Upper lobe of left lung (tissue), 6 donors: ENCODE results near the gene PLA2G5. TPM values are rescaled to one million over a fixed set of nuclear protein-coding genes. Genes with fewer than 3 reads are reported as not detected.

ENCODE experiments used
- ATAC-seq, 2 donors: fragments of 200-7000 bp; cut with Tn5 transposase; one replicate each; pipeline ENCODE4 v1.9.1; 2022; ENCODE audit warnings: mild to moderate bottlenecking in 2 of 2, moderate library complexity in 2 of 2; ENCODE audit not compliant: low FRiP score in 2 of 2
- DNase-seq, 2 donors: peaks; one replicate each; pipeline ENCODE4 v3.0.0-alpha.2; 2019 to 2020
- H3K27ac ChIP-seq, 4 donors: fragments of 200-600 bp; sonication (generic); one replicate each; pipeline ENCODE4 v1.5.1; 2016 to 2019
- H3K27me3 ChIP-seq, 4 donors: fragments of 200-600 bp; sonication (generic); one replicate each; pipeline ENCODE4 v1.5.1; 2017 to 2019
- H3K36me3 ChIP-seq, 4 donors: fragments of 200-600 bp; sonication (generic); one replicate each; pipeline ENCODE4 v1.5.1; 2016 to 2019
- H3K4me1 ChIP-seq, 4 donors: fragments of 200-600 bp; sonication (generic); one replicate each; pipeline ENCODE4 v1.5.1; 2018 to 2019
- H3K4me3 ChIP-seq, 4 donors: fragments of 200-600 bp; sonication (generic); one replicate each; pipeline ENCODE4 v1.5.1; 2017 to 2019; ENCODE audit warnings: mild to moderate bottlenecking in 2 of 4, moderate library complexity in 1 of 4
- H3K9me3 ChIP-seq, 4 donors: fragments of 200-600 bp; sonication (generic); one replicate each; pipeline ENCODE4 v1.5.1; 2018 to 2019
- CTCF ChIP-seq, 6 experiments: fragments of 450-650 bp in 4 of 6; fragments of 200-600 bp in 2 of 6; sonication (generic) in 2 of 6; IDR thresholded peaks; one replicate each; pipeline ENCODE4 v1.5.1; 2016 to 2019; ENCODE audit warnings: antibody characterized with exemption in 6 of 6
- EP300 ChIP-seq, 4 donors: sonication (generic); formaldehyde crosslinking; IDR thresholded peaks; one replicate each; pipeline ENCODE4 v1.5.1; 2017; ENCODE audit warnings: antibody characterized with exemption in 4 of 4, control low read depth in 2 of 4
- POLR2A ChIP-seq, 4 donors: fragments of 450-650 bp; IDR thresholded peaks; one replicate each; pipeline ENCODE4 v1.5.1; 2016 to 2017; ENCODE audit warnings: antibody characterized with exemption in 4 of 4, mild to moderate bottlenecking in 2 of 4
- POLR2AphosphoS5 ChIP-seq, 2 donors: sonication (generic); formaldehyde crosslinking; IDR thresholded peaks; one replicate each; pipeline ENCODE4 v1.5.1; 2017; ENCODE audit warnings: antibody characterized with exemption in 2 of 2
- WGBS, 2 donors: methylation state at CpG; one replicate each; pipeline ENCODE4 v1.1.5; 2017 to 2018; 5-methylcytosine and 5-hydroxymethylcytosine counted together
- total RNA-seq, 6 donors: library from RNA; depleted of rRNA in 4 of 6; stranded (reverse); fragments of >200 nt in 4 of 6; gene quantifications; one replicate each; pipeline versions ENCODE4 v1.1.0 to v1.2.1, GENCODE V29; 2016 to 2021
- donor health status: DM: no; HTN: no; CAD: no; lungs with moderate emphysema.
- donor health status: DM: no; HTN: yes; CAD: no; lungs with severe emphysema.

Gene PLA2G5
- total RNA-seq, 6 donors from 2014 or later: 1.4 to 5.1 (median 3.1) TPM; not detected in 1

GRCh38 chr1:20139776-20140612, 70.0 kb downstream of the PLA2G5 start:
- no peak overlapping the region for H3K27ac ChIP-seq
- DNase-seq (no peak), ATAC-seq (no peak)
- H3K4me3 ChIP-seq: no peak overlapping the region
- no peaks in the 10 kb centered on the region for H3K4me1 ChIP-seq
- no peaks in the 10 kb centered on the region for H3K9me3 ChIP-seq
- no peaks in the 10 kb centered on the region for H3K27me3 ChIP-seq
- 74 to 82% methylated on average over 5 to 13 of the region's 13 CpGs for WGBS, 2 donors
- TF ChIP-seq EP300 (IDR thresholded peaks at IDR 0.05): no peak
- no peak for TF ChIP-seq POLR2A (IDR thresholded peaks at IDR 0.05)
- TF ChIP-seq CTCF (IDR thresholded peaks at IDR 0.05): no peak
- no peak for TF ChIP-seq POLR2AphosphoS5 (IDR thresholded peaks at IDR 0.05)
- H3K36me3 ChIP-seq: no peaks in the 10 kb centered on the region

- DNase-seq: no peak
- no peak overlapping the region for H3K4me3 ChIP-seq
- TF ChIP-seq CTCF (IDR thresholded peaks at IDR 0.05) (no peak), POLR2AphosphoS5 (IDR thresholded peaks at IDR 0.05) (no peak), EP300 (IDR thresholded peaks at IDR 0.05) (no peak), POLR2A (IDR thresholded peaks at IDR 0.05) (no peak)
- no peaks in the 10 kb centered on the region for H3K9me3 ChIP-seq
- no peak for ATAC-seq
- no peaks in the 10 kb centered on the region for H3K27me3 ChIP-seq
- no peaks in the 10 kb centered on the region for H3K36me3 ChIP-seq
- no peaks in the 10 kb centered on the region for H3K4me1 ChIP-seq
- 90 to 93% methylated on average over 9 of the region's 9 CpGs for WGBS, 2 donors
- no peak overlapping the region for H3K27ac ChIP-seq
These were observed 71.0 kb downstream of the PLA2G5 start for GRCh38 chr1:20141001-20141400.

- H3K27ac ChIP-seq: no peak overlapping the region
- no peaks in the 10 kb centered on the region for H3K27me3 ChIP-seq
- no peaks in the 10 kb centered on the region for H3K9me3 ChIP-seq
- H3K36me3 ChIP-seq: no peaks in the 10 kb centered on the region
- no peak for DNase-seq
- no peak overlapping the region for H3K4me3 ChIP-seq
- no peak for ATAC-seq
- TF ChIP-seq EP300 (IDR thresholded peaks at IDR 0.05) (no peak), POLR2AphosphoS5 (IDR thresholded peaks at IDR 0.05) (no peak), CTCF (IDR thresholded peaks at IDR 0.05) (no peak)
- no peaks in the 10 kb centered on the region for H3K4me1 ChIP-seq
- WGBS, 2 donors: 81 to 91% methylated on average over 5 to 7 of the region's 7 CpGs
These were observed 71.5 kb downstream of the PLA2G5 start for GRCh38 chr1:20141466-20141865.

Other genes with a start within 250 kb of the PLA2G5 start
- 1 to 10 TPM; 3.1 to 8.6 (median 6.9) TPM for gene OTUD3, start 187.8 kb upstream of the PLA2G5 start, total RNA-seq
- not detected for gene PLA2G2E, start 146.6 kb upstream of the PLA2G5 start, total RNA-seq
- gene PLA2G2A, start 90.6 kb upstream of the PLA2G5 start, total RNA-seq: 100 to 1,000 TPM in 1 of 6 donors, 10 to 100 TPM in 2, 1 to 10 TPM in 1, under 1 TPM in 1, not detected in 1; 0.76 to 136 (median 14.9) TPM
- gene PLA2G2D, start 49.3 kb downstream of the PLA2G5 start, total RNA-seq: under 1 TPM in 2 of 6 donors, not detected in 4; 0.13 to 0.29 TPM
- gene PLA2G2F, start 69.1 kb downstream of the PLA2G5 start, total RNA-seq: not detected
- 10 to 100 TPM in 1 of 6 donors, 1 to 10 TPM in 4, under 1 TPM in 1; 0.86 to 29.8 (median 6.5) TPM for gene UBXN10, start 115.9 kb downstream of the PLA2G5 start, total RNA-seq
- under 1 TPM in 1 of 6 donors, not detected in 5; 0.30 TPM for gene PLA2G2C, start 116.3 kb downstream of the PLA2G5 start, total RNA-seq
- gene VWA5B1, start 220.7 kb downstream of the PLA2G5 start, total RNA-seq: under 1 TPM in 3 of 6 donors, not detected in 3; 0.14 to 0.77 (median 0.46) TPM